ENCODE data around the gene SASS6.
"Not testable (repeated sequence)": the region's sequence is repeated elsewhere in the genome, so short reads cannot be mapped to it uniquely, and the experiment has no call there.

Gene SASS6

GRCh38 chr1:100101564-100101963 lies 31.2 kb downstream of the SASS6 start:
- DNase-seq (ENCODE audit: low read depth) = no peak

DNA sequence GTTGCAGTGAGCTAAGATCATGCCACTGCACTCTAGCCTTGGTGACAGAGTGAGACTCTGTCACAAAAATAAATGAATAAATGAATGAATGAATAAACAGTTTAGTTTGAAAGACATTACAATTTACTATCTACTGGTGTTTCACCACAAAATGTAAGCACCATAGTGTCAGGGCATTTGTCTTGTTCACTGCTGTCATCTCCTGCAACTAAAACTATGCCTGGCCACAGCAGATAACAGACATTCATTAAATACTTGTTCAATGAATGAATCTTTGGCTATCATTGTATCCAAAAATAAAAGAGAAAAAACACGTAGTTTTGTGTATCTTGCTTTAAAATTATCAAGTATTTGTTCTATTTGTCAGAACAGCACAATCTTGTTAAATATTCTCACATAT lies 32.5 kb downstream of the SASS6 start:
- DNase-seq (ENCODE audit: low read depth) = no peak

GRCh38 chr1:100090471-100090870 lies 42.3 kb downstream of the SASS6 start:
- DNase-seq (ENCODE audit: low read depth) = no peak

DNA sequence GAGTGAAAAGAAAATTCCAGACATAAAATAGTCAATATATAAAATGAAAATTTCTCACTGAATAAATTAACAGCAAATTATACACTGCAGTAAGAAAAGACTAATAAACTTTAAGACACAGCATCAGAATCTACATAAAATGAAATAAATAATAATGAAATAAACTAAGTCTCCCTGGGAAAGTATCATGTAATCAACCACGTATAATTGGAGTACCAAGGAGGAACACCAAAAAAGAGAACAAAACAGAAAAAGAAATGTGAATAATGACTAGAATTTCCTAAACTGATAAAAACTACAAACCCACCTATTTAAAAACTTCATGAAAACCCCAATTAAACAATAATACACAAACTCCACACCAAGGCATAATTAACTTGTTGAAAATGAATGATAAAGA lies 43.6 kb downstream of the SASS6 start:
- DNase-seq (ENCODE audit: low read depth) = no peak

- DNase-seq (ENCODE audit: low read depth) = no peak
Observed at GRCh38 chr1:100087396-100087795, 45.3 kb downstream of the SASS6 start.

DNA sequence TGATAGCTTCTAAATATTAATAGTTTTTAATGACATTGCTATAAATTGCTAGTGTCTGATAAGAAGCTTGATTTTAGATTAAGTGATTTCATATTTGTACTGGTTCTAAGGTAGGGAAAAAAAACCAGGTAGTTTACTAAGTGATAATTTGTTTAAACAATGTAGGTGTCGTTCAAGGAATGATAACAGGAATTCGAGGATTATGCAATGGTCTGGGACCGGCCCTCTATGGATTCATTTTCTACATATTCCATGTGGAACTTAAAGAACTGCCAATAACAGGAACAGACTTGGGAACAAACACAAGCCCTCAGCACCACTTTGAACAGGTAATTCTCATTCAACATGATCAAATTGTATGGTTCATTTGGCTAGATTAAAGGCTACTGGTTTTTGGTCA lies 52.4 kb downstream of the SASS6 start:
- DNase-seq (ENCODE audit: low read depth) = no peak

GRCh38 chr1:100077531-100077930 lies 55.2 kb downstream of the SASS6 start:
- DNase-seq (ENCODE audit: low read depth) = no peak

DNA sequence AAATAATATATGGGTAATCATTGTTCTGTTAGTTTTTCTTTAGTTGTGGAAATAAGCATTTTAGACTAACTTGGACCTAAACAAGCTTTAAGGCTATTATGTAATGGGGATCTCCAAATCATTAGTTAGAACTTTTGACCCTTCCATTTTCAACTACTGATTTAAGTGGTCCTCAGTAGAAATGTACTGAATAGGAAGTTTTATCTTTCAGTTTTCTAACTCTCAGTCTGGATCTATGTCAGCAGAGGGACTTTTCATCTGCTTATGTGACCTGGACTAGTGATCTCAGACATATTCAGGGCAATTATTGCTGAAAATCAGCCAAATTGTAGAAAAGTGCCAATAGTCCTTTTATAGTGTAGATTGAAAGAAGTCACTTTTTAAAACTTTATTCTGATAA lies 56.0 kb downstream of the SASS6 start:
- DNase-seq (ENCODE audit: low read depth) = no peak

GRCh38 chr1:100076319-100076718 lies 56.4 kb downstream of the SASS6 start:
- DNase-seq (ENCODE audit: low read depth) = no peak

GRCh38 chr1:100075773-100076172 lies 57.0 kb downstream of the SASS6 start:
- no peak for DNase-seq (ENCODE audit: low read depth)

DNA sequence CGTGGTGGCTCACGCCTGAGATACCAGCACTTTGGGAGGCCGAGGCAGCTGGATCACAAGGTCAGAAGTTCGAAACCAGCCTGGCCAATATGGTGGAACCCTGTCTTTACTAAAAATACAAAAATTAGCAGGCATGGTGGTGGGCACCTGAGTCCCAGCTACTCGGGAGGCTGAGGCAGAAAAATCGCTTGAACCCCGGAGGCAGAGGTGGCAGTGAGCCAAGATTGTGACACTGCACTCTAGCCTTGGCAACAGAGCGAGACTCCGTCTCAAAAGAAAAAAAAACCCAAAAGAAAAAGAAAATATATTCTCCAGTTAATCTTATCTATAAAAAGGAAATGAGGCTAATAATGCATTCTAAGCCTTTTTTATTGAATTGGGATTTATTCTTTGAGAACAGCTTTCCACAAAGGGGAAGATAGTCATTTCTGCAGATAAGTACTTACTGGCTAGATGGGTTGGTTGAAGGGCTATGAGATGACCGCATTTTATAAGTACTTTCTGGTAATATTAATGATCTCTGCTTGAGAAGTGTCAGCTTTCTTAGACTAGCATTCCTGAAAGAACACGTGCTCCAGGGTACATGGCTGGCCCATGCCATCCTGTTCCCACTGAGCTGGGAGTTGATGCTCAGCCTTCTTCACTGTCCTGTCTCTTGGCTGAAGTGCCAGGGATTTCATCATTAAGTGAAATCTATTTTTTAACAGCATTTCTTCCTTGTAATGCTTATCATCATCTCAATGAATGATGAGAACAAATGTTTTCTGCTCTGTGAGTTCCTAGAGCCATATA lies 57.9 kb downstream of the SASS6 start:
- DNase-seq (ENCODE audit: low read depth) = no peak

- DNase-seq (ENCODE audit: low read depth) = no peak
Observed at GRCh38 chr1:100073531-100073930, 59.2 kb downstream of the SASS6 start.

DNA sequence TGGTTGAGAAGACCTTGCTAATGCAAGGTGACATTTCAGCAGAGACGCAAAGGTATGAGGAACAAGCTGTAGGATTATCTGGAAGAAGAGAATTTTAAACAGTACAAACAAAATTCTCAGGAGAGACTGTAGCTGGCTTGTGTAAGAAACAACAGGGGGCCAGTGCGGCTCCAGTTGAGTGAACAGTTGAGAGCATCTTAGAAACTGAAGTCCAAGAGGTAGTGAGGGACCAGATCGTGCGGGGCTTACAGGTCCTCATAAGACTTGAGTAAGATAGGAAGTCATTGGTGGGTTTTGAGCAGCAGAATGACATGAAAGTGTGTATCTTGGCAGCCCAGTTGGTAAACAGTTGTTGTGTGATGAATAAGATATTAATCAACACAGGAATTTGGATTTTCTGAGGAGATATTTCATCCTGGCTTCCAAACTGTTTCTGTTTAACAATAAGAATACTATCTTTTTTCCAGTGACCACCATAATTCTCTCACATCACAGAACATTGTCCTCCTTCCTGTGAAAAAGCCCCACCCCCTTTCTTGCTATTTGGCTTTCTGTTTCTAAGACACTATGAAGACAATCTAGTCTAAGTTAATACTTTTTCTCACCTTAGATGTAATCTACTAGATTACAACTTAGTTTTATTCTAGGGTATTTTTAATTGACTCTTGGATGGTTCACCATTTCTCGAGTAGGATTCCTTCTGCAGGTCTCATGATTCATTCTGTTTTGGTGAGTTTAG lies 62.4 kb downstream of the SASS6 start:
- no peak for DNase-seq (ENCODE audit: low read depth)

DNA sequence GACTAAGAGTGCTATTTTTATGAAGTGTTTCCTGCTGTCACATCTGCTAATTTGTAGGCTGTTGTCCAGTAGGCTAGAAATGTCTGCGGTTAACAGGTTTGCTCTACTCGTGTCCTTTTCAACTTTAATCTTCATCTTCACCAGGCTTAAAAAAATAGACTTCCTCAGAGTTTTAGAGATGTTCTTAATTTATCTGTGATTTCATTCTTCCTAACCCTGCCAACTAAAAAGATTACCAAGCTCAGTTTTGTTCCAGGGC lies 66.8 kb downstream of the SASS6 start:
- DNase-seq (ENCODE audit: low read depth) = no peak

- no peak for DNase-seq (ENCODE audit: low read depth)
Observed at GRCh38 chr1:100065183-100065968, 67.4 kb downstream of the SASS6 start.

- no peak for DNase-seq (ENCODE audit: low read depth)
Observed at GRCh38 chr1:100061681-100062080, 71.0 kb downstream of the SASS6 start.

DNA sequence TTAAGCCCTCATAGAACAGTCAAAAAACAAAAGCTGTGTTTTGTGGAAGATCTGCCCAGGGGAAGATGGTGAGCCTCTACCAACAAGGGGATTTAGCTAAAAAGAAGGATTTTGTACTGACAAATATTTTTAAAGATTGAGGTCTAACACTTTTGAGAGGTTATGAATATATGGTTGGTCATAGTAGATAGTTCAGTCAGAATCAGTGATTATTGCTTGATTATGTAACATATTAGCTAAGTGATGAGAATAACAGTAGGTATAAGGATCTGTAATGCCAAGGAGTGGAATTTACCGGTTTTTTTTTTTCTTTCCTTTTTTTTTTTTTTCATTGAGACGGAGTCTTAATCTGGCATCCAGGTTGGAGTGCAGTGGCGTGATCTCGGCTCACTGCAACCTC lies 79.0 kb downstream of the SASS6 start:
- DNase-seq (ENCODE audit: low read depth) = no peak

- no peak for DNase-seq (ENCODE audit: low read depth)
Observed at GRCh38 chr1:100053119-100053518, 79.6 kb downstream of the SASS6 start.

DNA sequence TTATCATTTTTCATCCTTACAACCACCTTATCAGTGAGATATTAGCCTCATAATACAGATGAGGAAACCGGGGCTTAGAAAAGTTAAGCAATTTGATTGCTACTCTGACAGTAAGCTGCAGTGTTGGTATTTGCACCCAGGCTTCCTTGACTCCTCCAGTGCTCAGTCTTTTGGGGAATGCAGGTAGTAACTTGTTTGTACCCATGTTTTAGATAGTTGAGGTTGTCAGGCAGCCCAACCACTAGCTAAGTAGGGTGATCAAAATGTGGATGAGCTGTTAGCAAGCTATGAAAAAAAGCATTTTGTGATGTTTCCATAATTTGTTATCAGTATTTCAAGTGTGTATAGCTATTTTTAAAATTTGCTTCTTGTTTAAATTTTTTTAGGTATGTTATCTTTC lies 80.8 kb downstream of the SASS6 start:
- no peak for DNase-seq (ENCODE audit: low read depth)

- no peak for DNase-seq (ENCODE audit: low read depth)
Observed at GRCh38 chr1:100051401-100051800, 81.3 kb downstream of the SASS6 start.

- no peak for DNase-seq (ENCODE audit: low read depth)
Observed at GRCh38 chr1:100050139-100050538, 82.6 kb downstream of the SASS6 start.

GRCh38 chr1:100047235-100047708 lies 85.5 kb downstream of the SASS6 start:
- not testable (repeated sequence) for DNase-seq (ENCODE audit: low read depth)

- DNase-seq (ENCODE audit: low read depth) = no peak
Observed at GRCh38 chr1:100045206-100045605, 87.5 kb downstream of the SASS6 start.
